ENCODE results near the gene BIRC2.
A peak's percentile ranks its signal among the peaks of the same experiment; 100 is the strongest.
"Not testable (repeated sequence)": the region's sequence is repeated elsewhere in the genome, so short reads cannot be mapped to it uniquely, and the experiment has no call there.

BIRC2 gene

DNA sequence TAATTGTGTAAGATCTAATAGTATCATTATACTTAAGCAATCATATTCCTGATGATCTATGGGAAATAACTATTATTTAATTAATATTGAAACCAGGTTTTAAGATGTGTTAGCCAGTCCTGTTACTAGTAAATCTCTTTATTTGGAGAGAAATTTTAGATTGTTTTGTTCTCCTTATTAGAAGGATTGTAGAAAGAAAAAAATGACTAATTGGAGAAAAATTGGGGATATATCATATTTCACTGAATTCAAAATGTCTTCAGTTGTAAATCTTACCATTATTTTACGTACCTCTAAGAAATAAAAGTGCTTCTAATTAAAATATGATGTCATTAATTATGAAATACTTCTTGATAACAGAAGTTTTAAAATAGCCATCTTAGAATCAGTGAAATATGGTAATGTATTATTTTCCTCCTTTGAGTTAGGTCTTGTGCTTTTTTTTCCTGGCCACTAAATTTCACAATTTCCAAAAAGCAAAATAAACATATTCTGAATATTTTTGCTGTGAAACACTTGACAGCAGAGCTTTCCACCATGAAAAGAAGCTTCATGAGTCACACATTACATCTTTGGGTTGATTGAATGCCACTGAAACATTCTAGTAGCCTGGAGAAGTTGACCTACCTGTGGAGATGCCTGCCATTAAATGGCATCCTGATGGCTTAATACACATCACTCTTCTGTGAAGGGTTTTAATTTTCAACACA, 23.3 kb upstream of the BIRC2 start:
- no peak for DNase-seq (ENCODE audit: low read depth)

DNA sequence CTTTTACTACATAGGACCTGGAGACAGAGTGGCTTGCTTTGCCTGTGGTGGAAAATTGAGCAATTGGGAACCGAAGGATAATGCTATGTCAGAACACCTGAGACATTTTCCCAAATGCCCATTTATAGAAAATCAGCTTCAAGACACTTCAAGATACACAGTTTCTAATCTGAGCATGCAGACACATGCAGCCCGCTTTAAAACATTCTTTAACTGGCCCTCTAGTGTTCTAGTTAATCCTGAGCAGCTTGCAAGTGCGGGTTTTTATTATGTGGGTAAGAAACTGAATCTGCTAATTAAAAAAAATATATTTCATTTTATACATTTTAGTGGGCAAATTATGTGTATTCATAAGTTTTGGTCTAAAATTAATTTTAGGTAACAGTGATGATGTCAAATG, 21.9 kb upstream of the BIRC2 start:
- DNase-seq (ENCODE audit: low read depth) = no peak

DNA sequence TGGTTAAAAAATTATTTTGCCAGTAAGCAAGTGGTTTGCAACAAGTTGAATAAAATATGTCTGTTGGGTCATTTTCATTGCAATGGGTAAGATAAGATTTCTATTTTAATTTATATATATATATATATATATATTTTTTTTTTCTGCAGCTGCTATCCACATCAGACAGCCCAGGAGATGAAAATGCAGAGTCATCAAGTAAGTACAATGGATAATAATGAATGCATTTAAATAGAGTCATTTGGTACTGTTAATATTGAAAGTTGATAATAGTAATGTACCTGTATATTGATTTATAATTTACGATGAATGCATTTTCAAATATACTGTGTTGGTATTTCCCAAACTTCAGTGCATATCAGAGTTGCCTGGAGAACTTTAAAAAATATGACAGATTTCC, 18.3 kb upstream of the BIRC2 start:
- no peak for DNase-seq (ENCODE audit: low read depth)

DNA sequence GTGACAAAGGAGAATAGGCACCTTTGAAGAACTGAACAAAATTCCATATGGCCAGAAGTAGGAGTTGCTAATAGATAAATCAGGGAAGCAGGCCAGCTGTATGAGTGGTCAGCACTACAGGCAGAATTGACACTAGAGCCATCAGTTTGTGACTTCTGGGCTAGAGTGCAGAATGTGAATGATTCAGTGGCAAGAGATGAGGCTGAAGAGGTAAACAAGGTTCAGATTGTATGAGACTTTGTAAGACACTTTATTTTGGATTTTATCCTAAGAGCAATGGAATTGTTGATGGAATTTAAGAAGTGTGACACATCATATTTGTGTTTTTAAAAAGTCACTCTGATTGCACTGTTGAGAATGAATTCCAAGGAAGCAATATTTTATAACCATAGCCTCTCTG, 16.8 kb upstream of the BIRC2 start:
- DNase-seq (ENCODE audit: low read depth) = no peak

- no peak for DNase-seq (ENCODE audit: low read depth)
These were observed 15.7 kb upstream of the BIRC2 start for GRCh38 chr11:102331341-102331740.

- DNase-seq (ENCODE audit: low read depth) = no peak
These were observed 14.4 kb upstream of the BIRC2 start for GRCh38 chr11:102332611-102332994.

DNA sequence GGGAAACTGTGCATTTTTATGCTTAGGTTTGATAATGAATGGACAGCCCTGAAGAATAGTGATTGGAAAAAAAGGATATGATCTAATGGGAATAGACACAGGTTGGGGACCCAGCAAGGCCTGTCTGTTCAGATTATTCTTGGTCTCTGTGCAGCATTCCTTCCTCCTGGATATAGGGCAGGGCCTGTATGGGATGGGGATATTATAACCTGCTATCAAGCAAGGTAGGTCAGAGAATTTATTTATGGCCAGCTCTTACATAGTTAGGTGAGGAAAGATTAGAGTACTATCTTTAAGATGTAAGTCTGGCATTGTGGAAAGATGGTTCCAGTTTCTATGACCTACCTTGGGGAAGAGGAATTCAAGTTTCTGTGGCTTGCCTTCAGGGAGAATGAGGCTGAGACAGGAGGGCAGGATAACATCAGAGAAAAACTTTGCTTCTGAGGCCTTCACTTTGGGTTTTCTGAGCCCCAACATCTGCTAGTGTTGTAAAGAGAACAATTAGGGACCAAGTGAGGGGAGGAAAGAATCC, 8.5 kb upstream of the BIRC2 start:
- DNase-seq (ENCODE audit: low read depth) = no peak

DNA sequence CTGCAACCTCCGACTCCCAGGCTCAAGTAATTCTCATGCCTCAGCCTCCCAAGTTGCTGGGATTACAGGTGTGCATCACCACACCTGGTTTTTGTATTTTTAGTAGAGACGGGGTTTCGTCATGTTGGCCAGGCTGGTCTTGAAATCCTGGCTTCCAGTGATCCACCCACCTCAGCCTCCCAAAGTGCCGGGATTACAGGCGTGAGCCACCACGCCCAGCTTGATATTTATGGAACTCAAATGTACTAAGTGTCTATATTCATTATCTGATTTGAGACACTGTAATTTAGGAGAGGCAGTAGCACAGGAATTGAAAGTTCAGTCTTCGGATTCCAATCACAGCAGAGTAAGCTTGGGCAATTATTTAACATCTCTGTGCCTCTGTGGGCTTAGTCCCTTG, 5.7 kb upstream of the BIRC2 start:
- not testable (repeated sequence) for DNase-seq (ENCODE audit: low read depth)

GRCh38 chr11:102341844-102342318, 5.1 kb upstream of the BIRC2 start:
- DNase-seq (ENCODE audit: low read depth) = peak; percentile 44

DNA sequence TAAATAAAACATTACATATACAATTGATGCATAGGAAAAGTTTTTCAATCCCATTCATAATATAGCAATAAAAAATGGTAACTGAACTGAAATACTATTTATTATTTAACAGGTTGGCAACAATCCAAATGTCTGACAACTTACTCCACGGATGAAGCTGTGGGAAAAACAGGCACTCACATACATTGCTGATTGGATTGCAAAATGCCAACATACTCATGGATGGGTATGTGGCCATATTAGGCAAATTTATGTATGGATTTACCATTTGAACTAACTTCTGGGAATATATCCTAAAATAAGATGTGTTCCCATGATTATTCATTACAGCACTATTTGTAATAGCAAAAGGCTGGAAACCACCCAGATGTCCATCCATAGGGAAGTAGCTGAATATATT, 3.2 kb upstream of the BIRC2 start:
- no peak for DNase-seq (ENCODE audit: low read depth)

DNA sequence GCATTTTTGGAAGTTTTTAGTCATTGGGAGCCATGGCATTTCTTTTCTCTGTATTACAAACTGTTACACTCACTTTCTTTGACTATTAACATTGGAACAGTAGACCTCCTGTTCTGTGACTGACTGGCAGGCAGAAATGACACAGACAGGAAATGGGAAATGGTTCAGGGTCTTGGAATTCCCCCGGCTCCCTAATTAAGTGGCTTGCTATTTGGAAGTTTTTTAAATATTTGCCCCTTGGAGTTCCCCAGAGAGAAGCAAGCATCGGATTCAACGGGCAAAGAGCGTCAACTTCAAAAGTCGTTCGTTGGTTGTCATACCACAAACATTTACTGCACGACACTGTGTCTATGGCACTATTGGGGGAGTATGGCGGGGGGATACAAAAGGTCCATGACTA, 1.1 kb upstream of the BIRC2 start:
- no peak for DNase-seq (ENCODE audit: low read depth)

- DNase-seq (ENCODE audit: low read depth) = no peak
These were observed 612 bp upstream of the BIRC2 start for GRCh38 chr11:102346456-102346747.

- no peak for DNase-seq (ENCODE audit: low read depth)
These were observed 702 bp downstream of the BIRC2 start for GRCh38 chr11:102347462-102348370.

- DNase-seq (ENCODE audit: low read depth) = no peak
These were observed 10.1 kb downstream of the BIRC2 start for GRCh38 chr11:102357116-102357515.

DNA sequence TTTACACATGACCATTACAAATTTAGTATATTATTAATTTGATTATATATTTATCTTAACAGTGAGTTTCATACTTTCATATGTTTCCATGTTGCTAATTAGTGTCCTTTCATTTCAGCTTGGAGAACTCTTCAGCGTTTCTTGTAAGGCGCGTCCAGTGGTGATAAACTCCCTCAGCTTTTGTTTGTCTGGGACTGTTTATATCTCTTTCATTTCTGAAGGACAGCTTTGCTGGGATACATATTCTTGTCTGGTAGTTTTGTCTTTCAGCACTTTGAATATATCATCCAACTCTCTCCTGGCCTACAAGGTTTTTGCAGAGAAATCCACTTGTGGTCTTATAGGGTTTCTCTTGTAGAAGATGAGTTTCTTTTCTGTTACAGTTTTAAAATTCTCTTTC, 12.4 kb downstream of the BIRC2 start:
- DNase-seq (ENCODE audit: low read depth) = no peak

DNA sequence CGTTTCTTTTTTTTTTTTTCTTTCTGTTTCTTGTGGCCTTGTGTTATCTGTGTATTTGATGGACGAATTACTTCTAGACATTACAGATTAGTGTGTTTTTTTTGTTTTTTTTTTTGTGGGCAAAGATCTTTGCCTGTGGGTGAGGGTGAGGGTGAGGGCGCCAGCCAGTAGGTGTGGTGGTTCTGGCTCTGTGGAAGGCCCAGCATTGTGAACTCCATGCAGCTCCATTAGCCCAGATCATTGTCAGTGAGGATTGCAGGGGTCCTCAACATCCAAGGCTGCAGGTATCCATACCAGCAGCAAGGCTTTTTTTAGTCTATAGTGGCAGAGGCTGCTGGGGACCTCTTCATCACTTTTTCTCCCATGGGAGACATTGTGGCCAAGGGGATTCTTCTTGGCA, 13.7 kb downstream of the BIRC2 start:
- no peak for DNase-seq (ENCODE audit: low read depth)

- DNase-seq (ENCODE audit: low read depth) = no peak
These were observed 14.3 kb downstream of the BIRC2 start for GRCh38 chr11:102361086-102362031.

DNA sequence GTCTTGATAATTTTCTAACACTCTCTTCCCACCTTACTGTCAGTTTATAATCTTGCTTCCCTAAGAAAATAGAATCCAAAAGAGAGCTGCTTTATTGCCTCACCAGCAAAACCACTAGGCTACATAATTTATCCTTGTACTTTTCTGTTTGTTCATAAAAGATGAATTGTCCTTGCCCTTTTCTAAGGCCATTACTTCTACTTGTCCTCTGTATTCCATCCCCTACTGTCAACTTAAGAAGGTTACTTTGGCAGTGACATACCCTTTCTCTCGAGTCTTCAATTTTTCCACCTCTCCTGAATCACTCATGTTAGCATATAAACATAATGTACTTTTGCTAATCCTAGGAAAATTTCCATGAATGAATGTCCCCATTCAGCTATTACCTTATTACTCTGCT, 18.0 kb downstream of the BIRC2 start:
- DNase-seq (ENCODE audit: low read depth) = no peak

DNA sequence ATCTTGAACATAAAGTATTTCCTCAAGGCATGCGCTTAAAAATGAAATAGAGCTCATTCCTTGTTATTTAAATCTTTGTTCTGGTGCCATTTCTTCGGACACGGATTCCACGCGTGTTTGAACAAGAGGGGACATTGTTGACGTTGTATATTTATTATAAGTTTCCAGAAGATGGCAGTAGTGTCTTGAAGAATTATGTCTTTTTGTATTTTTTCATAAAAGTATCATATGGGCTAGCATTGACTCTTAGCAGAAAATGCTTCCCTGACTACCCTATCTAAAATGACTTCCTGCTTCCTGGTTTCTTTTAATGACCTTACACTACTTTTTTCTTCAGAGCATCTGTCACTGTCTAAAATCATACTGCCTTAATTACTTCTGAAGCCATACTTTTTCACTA, 20.4 kb downstream of the BIRC2 start:
- no peak for DNase-seq (ENCODE audit: low read depth)

- DNase-seq (ENCODE audit: low read depth) = no peak
These were observed 21.5 kb downstream of the BIRC2 start for GRCh38 chr11:102368472-102368871.

DNA sequence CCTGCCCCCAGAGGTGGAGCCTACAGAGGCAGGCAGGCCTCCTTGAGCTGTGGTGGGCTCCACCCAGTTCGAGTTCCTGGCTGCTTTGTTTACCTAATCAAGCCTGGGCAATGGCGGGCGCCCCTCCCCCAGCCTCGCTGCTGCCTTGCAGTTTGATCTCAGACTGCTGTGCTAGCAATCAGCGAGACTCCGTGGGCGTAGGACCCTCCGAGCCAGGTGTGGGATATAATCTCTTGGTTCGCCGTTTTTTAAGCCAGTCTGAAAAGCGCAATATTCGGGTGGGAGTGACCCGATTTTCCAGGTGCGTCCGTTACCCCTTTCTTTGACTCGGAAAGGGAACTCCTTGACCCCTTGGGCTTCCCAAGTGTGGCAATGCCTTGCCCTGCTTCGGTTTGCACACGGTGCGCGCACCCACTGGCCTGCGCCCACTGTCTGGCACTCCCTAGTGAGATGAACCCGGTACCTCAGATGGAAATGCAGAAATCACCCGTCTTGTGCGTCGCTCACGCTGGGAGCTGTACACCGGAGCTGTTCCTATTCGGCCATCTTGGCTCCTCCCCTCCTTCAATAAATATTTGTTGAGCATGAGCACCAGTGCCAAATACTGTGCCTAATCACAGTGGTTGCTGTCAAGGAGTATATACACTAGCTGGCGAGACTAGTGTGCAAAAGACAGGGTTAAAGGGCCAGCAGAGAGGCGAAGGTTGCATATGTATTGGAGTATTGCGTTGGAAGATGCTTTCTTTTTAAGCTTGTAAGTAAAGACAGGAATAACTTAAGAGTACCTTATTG, 27.8 kb downstream of the BIRC2 start:
- DNase-seq (ENCODE audit: low read depth) = not testable (repeated sequence)
